K562 (cell line): ENCODE measurements around the gene INSYN2B. TPM values are rescaled to one million over a fixed set of nuclear protein-coding genes. Genes with fewer than 3 reads are reported as not detected.
A peak's percentile ranks its signal among the peaks of the same experiment; 100 is the strongest.

Experiments
- ATAC-seq: fragments of 200-7000 bp; cut with Tn5 transposase; 3 replicates; pipeline ENCODE4 v1.9.1; 2020; ENCODE audit warnings: moderate library complexity
- BruUV-seq: library from RNA; stranded (reverse); fragments of 400-500 nt; replicated peaks from 2 replicates; lab custom pipeline; 2021; lab: Mats Ljungman, UMichigan
- CTCF ChIA-PET: fragments of 300-600 bp; formaldehyde crosslinking; extraction: SDS; loops from one replicate; lab custom pipeline; 2021; ENCODE audit warnings: low intra/inter-chr PET ratio; lab: Yijun Ruan, JAX
- POLR2A ChIA-PET: fragments of 300-600, 350-650 bp; sonication (Branson Sonifier 250); formaldehyde crosslinking; extraction: SDS; loops from one replicate; lab custom pipeline; 2021; ENCODE audit warnings: antibody characterized with exemption, inconsistent platforms; lab: Yijun Ruan, JAX
- DNase-seq, 4 experiments: peaks; one replicate each; pipeline versions ENCODE4 v3.0.0 to v3.0.0-alpha.2; 2011 to 2018; ENCODE audit warnings: low spot score in 3 of 4, mixed read lengths in 3 of 4; ENCODE audit errors: extremely low read depth in 1 of 4
- FAIRE-seq: peaks from 2 replicates; lab custom pipeline; 2011; peaks lifted over from hg19 to GRCh38; lab: Jason Lieb, UNC
- H2AFZ ChIP-seq: 2 replicates; pipeline ENCODE4 v1.6.0; 2011; ENCODE audit warnings: low read depth, low read length, control low read depth, inconsistent platforms
- H3K27ac ChIP-seq: fragments of 200-600 bp; 3 replicates; pipeline ENCODE4 v1.8.0; 2011; ENCODE audit warnings: low read depth, mild to moderate bottlenecking, control low read depth, inconsistent platforms, low read length, moderate library complexity, mixed read lengths; ENCODE audit errors: extremely low read depth
- H3K27me3 ChIP-seq, 2 experiments: fragments of 300-600 bp in 1 of 2; 2 replicates in 1 of 2; 3 replicates in 1 of 2; pipeline versions ENCODE4 v1.6.0 to v1.8.0; 2011; ENCODE audit warnings: inconsistent platforms in 2 of 2, low read length in 2 of 2, mild to moderate bottlenecking in 1 of 2, mixed read lengths in 1 of 2, moderate library complexity in 1 of 2; ENCODE audit not compliant: control insufficient read depth in 2 of 2, insufficient read depth in 2 of 2
- H3K36me3 ChIP-seq: fragments of 300-600 bp; 3 replicates; pipeline ENCODE4 v1.8.0; 2011; ENCODE audit warnings: mild to moderate bottlenecking, low read length, inconsistent platforms; ENCODE audit not compliant: control insufficient read depth, insufficient read depth
- H3K4me1 ChIP-seq, 2 experiments: fragments of 200-600 bp in 1 of 2; replicated peaks in 1 of 2; 2 replicates in 1 of 2; 3 replicates in 1 of 2; pipeline versions ENCODE4 v1.5.1 to v1.8.0; 2011; ENCODE audit warnings: inconsistent platforms in 2 of 2, low read length in 2 of 2, mild to moderate bottlenecking in 1 of 2, mixed read lengths in 1 of 2, moderate library complexity in 1 of 2; ENCODE audit not compliant: control insufficient read depth in 2 of 2, insufficient read depth in 2 of 2
- H3K4me2 ChIP-seq: 2 replicates; pipeline ENCODE4 v1.6.1; 2011; ENCODE audit warnings: low read length, control low read depth, inconsistent platforms, mixed read lengths; ENCODE audit not compliant: insufficient read depth
- H3K4me3 ChIP-seq: fragments of 200-600 bp; sonication (generic), shearing (Covaris generic); 2 replicates; pipeline ENCODE4 v1.5.1; 2016; ENCODE audit warnings: control low read depth, inconsistent platforms
- H3K79me2 ChIP-seq: fragments of 200-600 bp; 3 replicates; pipeline ENCODE4 v1.8.0; 2011; ENCODE audit warnings: low read length, inconsistent platforms; ENCODE audit not compliant: control insufficient read depth, insufficient read depth
- H3K9ac ChIP-seq, 2 experiments: 2 replicates each; pipeline versions ENCODE4 v1.6.0 to v1.6.1; 2011; ENCODE audit warnings: low read depth in 2 of 2, low read length in 2 of 2, control low read depth in 1 of 2, inconsistent platforms in 1 of 2, mild to moderate bottlenecking in 1 of 2, mixed read lengths in 1 of 2; ENCODE audit not compliant: insufficient read depth in 1 of 2
- H3K9me1 ChIP-seq: one replicate; pipeline ENCODE4 v1.6.0; 2011; ENCODE audit warnings: inconsistent platforms, mild to moderate bottlenecking, low read length, moderate library complexity; ENCODE audit not compliant: control insufficient read depth, insufficient read depth
- H3K9me3 ChIP-seq: replicated peaks from 2 replicates; pipeline ENCODE4 v1.5.1; 2011; ENCODE audit warnings: low read depth, low read length, inconsistent platforms; ENCODE audit not compliant: control insufficient read depth, insufficient read depth
- H4K20me1 ChIP-seq: replicated peaks from 2 replicates; pipeline ENCODE4 v1.6.1; 2011; ENCODE audit warnings: low read length, inconsistent platforms, mixed read lengths; ENCODE audit not compliant: control insufficient read depth, insufficient read depth
- EZH2 ChIP-seq: IDR thresholded peaks from 2 replicates; pipeline ENCODE4 v1.6.1; 2012; ENCODE audit warnings: low read depth, mild to moderate bottlenecking, inconsistent platforms, low read length, borderline replicate concordance
- WGBS: fragments of 100-300 bp; shearing (Covaris generic); methylation state at CpG from one replicate; pipeline ENCODE4 v1.1.6; 2016; ENCODE audit warnings: low coverage, mixed read lengths; ENCODE audit not compliant: insufficient coverage; ENCODE audit errors: missing lambda C conversion rate; 5-methylcytosine and 5-hydroxymethylcytosine counted together
- in situ Hi-C: fragments of 300-500 bp; cut with MboI; formaldehyde crosslinking; loops from 4 replicates; pipeline ENCODE4 v1.15.0; 2018; ENCODE audit warnings: inconsistent platforms, mixed read lengths
- intact Hi-C: fragments of 100-400 bp; cut with micrococcal nuclease; formaldehyde crosslinking; loops from 2 replicates; pipeline ENCODE4 v1.14.2; 2022
- polyA plus RNA-seq, 8 experiments: library from polyadenylated mRNA; depleted of rRNA in 4 of 8; stranded (reverse) in 5 of 8; unstranded in 3 of 8; fragments of >200 nt; fragmentation: Nextera tagmentation in 2 of 8; fragmentation: Illumina TruSeq in 1 of 8; extraction: Ambion mirVana in 2 of 8; extraction: Trizol in 1 of 8; gene quantifications; 2 replicates each; pipeline versions ENCODE4 v1.2.1 to v1.2.3, GENCODE V29; 2011 to 2014; ENCODE audit warnings: inconsistent platforms in 1 of 8, missing spikeins in 1 of 8
- total RNA-seq, 7 experiments: library from RNA; depleted of rRNA in 6 of 7; stranded (reverse); fragments of >200 nt in 6 of 7; fragmentation: Illumina TruSeq in 2 of 7; extraction: Trizol in 2 of 7; gene quantifications; 2 replicates each; pipeline versions ENCODE4 v1.2.1 to v1.2.3, GENCODE V29; 2011 to 2021; ENCODE audit warnings: low replicate concordance in 1 of 7
- TF ChIP-seq, protein P1 (sequence below), 2 experiments: fragments of 450-650 bp; formaldehyde crosslinking in 1 of 2; IDR thresholded peaks; 2 replicates each; pipeline versions ENCODE4 v1.4.0 to v1.6.1; 2014 to 2020; ENCODE audit warnings: mild to moderate bottlenecking in 2 of 2, borderline replicate concordance in 1 of 2, low read depth in 1 of 2

INSYN2B gene
- total and polyA plus RNA-seq, 9 of the 15 experiments (the other 6 are each of a cell fraction or from before 2014, with no cell fraction given) = not detected

DNA sequence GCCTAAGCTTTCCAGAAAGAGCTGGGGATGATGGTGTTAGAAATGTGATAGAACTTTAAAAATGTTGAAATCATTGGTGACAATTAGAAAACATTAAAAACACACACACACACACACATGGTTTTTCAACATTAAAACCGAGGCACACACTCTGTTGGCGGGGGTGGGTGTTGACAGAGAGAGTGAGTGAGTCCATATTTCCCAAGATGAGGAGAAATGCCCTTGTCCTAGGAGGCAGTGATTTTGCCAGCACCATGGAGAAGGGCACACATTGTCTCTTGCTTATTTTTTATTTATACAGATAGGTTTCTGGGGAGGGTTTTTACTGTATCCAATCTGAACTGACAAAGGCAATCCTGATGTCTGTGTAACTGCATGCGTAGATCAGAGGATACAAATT is 152.5 kb downstream of the INSYN2B start:
- no peaks in the 10 kb centered on the region for H3K4me1 ChIP-seq
- H3K9ac ChIP-seq = no peak overlapping the region
- H4K20me1 ChIP-seq = no peaks in the 10 kb centered on the region
- no peak overlapping the region for H3K27ac ChIP-seq
- H3K36me3 ChIP-seq = no peaks in the 10 kb centered on the region
- ChIA-PET POLR2A (interaction anchor here (0.9 kb wide), 1 partner anchor 106 kb away, joined by 3 read pairs; no protein-coding TSS in a partner anchor), CTCF (no interaction called here)
- no peak for ATAC-seq
- DNase-seq = no peak
- no peaks in the 10 kb centered on the region; a peak in 1 of 5 replicates for H3K27me3 ChIP-seq
- TF ChIP-seq EZH2 = no peak
- TF ChIP-seq, protein P1, sequence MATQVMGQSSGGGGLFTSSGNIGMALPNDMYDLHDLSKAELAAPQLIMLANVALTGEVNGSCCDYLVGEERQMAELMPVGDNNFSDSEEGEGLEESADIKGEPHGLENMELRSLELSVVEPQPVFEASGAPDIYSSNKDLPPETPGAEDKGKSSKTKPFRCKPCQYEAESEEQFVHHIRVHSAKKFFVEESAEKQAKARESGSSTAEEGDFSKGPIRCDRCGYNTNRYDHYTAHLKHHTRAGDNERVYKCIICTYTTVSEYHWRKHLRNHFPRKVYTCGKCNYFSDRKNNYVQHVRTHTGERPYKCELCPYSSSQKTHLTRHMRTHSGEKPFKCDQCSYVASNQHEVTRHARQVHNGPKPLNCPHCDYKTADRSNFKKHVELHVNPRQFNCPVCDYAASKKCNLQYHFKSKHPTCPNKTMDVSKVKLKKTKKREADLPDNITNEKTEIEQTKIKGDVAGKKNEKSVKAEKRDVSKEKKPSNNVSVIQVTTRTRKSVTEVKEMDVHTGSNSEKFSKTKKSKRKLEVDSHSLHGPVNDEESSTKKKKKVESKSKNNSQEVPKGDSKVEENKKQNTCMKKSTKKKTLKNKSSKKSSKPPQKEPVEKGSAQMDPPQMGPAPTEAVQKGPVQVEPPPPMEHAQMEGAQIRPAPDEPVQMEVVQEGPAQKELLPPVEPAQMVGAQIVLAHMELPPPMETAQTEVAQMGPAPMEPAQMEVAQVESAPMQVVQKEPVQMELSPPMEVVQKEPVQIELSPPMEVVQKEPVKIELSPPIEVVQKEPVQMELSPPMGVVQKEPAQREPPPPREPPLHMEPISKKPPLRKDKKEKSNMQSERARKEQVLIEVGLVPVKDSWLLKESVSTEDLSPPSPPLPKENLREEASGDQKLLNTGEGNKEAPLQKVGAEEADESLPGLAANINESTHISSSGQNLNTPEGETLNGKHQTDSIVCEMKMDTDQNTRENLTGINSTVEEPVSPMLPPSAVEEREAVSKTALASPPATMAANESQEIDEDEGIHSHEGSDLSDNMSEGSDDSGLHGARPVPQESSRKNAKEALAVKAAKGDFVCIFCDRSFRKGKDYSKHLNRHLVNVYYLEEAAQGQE (IDR thresholded peaks at IDR 0.05; ENCODE audit: borderline replicate concordance) = peak; percentile 26
- TF ChIP-seq, protein P1 (CRISPR knock-in tag; IDR thresholded peaks at IDR 0.05; ENCODE audit: low read depth) = no peak
- H3K79me2 ChIP-seq = no peaks in the 10 kb centered on the region
- intact Hi-C loops = no loop called here
- no TSS peak for BruUV-seq
- WGBS = 15% methylated on average over 3 of the region's 3 CpGs
- H2AFZ ChIP-seq = no peak overlapping the region
- in situ Hi-C loops = no loop called here
- no peak overlapping the region for H3K4me2 ChIP-seq
- H3K9me1 ChIP-seq = no peaks in the 10 kb centered on the region
- H3K9me3 ChIP-seq = no peaks in the 10 kb centered on the region
- FAIRE-seq = no peak
- H3K4me3 ChIP-seq = no peak overlapping the region
